ENCODE results near the gene NRROS. TPM values are rescaled to one million over a fixed set of nuclear protein-coding genes. Genes with fewer than 3 reads are reported as not detected.

The NRROS gene
- total RNA-seq, 1 donor: 2.9 TPM

- DNase-seq (ENCODE audit: low read depth): no peak
- H3K4me3 ChIP-seq (ENCODE audit: low read depth, low read length): no peak overlapping the region
- no peak for TF ChIP-seq CTCF (IDR thresholded peaks at IDR 0.05; ENCODE audit: insufficient read depth, low read length)
Measured at GRCh38 chr3:196640297-196641018, 964 bp downstream of the NRROS start.

- H3K4me3 ChIP-seq (ENCODE audit: low read depth, low read length): no peak overlapping the region
- no peak for DNase-seq (ENCODE audit: low read depth)
- TF ChIP-seq CTCF (IDR thresholded peaks at IDR 0.05; ENCODE audit: insufficient read depth, low read length): no peak
Measured at GRCh38 chr3:196641333-196642054, 2.0 kb downstream of the NRROS start.

- no peak for DNase-seq (ENCODE audit: low read depth)
- H3K4me3 ChIP-seq (ENCODE audit: low read depth, low read length): no peak overlapping the region
- TF ChIP-seq CTCF (IDR thresholded peaks at IDR 0.05; ENCODE audit: insufficient read depth, low read length): no peak
Measured at GRCh38 chr3:196642434-196642833, 2.9 kb downstream of the NRROS start.

- no peak for TF ChIP-seq CTCF (IDR thresholded peaks at IDR 0.05; ENCODE audit: insufficient read depth, low read length)
- no peak for DNase-seq (ENCODE audit: low read depth)
- H3K4me3 ChIP-seq (ENCODE audit: low read depth, low read length): no peak overlapping the region
Measured at GRCh38 chr3:196643201-196643749, 3.8 kb downstream of the NRROS start.

- no peak for TF ChIP-seq CTCF (IDR thresholded peaks at IDR 0.05; ENCODE audit: insufficient read depth, low read length)
- no peak overlapping the region for H3K4me3 ChIP-seq (ENCODE audit: low read depth, low read length)
- no peak for DNase-seq (ENCODE audit: low read depth)
Measured at GRCh38 chr3:196643761-196644160, 4.3 kb downstream of the NRROS start.

- no peak for DNase-seq (ENCODE audit: low read depth)
- no peak for TF ChIP-seq CTCF (IDR thresholded peaks at IDR 0.05; ENCODE audit: insufficient read depth, low read length)
- H3K4me3 ChIP-seq (ENCODE audit: low read depth, low read length): no peak overlapping the region
Measured at GRCh38 chr3:196645096-196645495, 5.6 kb downstream of the NRROS start.
